Vagina (tissue), 2 donors: ENCODE results near the gene LRRC8E. TPM values are rescaled to one million over a fixed set of nuclear protein-coding genes. Genes with fewer than 3 reads are reported as not detected.

Experiments
- DNase-seq, 2 donors: peaks; one replicate each; pipeline ENCODE4 v3.0.0-alpha.2; 2017; ENCODE audit errors: extremely low spot score in 2 of 2
- H3K27ac ChIP-seq: fragments of 200-600 bp; sonication (generic); one replicate; pipeline ENCODE4 v1.5.1; 2019
- H3K27me3 ChIP-seq: fragments of 200-600 bp; sonication (generic); one replicate; pipeline ENCODE4 v1.5.1; 2019
- H3K36me3 ChIP-seq, 2 donors: fragments of 200-600 bp; sonication (generic); one replicate each; pipeline ENCODE4 v1.5.1; 2017 to 2019
- H3K4me1 ChIP-seq: fragments of 200-600 bp; sonication (generic); one replicate; pipeline ENCODE4 v1.5.1; 2019
- H3K4me3 ChIP-seq, 2 donors: fragments of 200-600 bp; sonication (generic); 1 replicate in 1 of 2; 2 replicates in 1 of 2; pipeline ENCODE4 v1.5.1; 2016 to 2019
- H3K9me3 ChIP-seq: fragments of 200-600 bp; sonication (generic); one replicate; pipeline ENCODE4 v1.5.1; 2019
- POLR2A ChIP-seq, 2 donors: fragments of 450-650 bp; IDR thresholded peaks; one replicate each; pipeline ENCODE4 v1.6.1; 2017; ENCODE audit warnings: antibody characterized with exemption in 2 of 2, mild to moderate bottlenecking in 2 of 2, moderate library complexity in 2 of 2
- POLR2AphosphoS5 ChIP-seq, 2 donors: sonication (generic); formaldehyde crosslinking; IDR thresholded peaks; one replicate each; pipeline ENCODE4 v1.9.0; 2017; ENCODE audit warnings: antibody characterized with exemption in 2 of 2, mild to moderate bottlenecking in 2 of 2, low read depth in 1 of 2; ENCODE audit not compliant: insufficient read depth in 1 of 2
- intact Hi-C: fragments of 100-400 bp; cut with DNase I; formaldehyde crosslinking; loops from one replicate; pipeline ENCODE4 v1.15.1; 2023
- total RNA-seq: library from RNA; depleted of rRNA; stranded (reverse); fragments of >200 nt; gene quantifications from one replicate; pipeline ENCODE4 v1.2.3, GENCODE V29; 2016
- TF ChIP-seq, protein P1 (sequence below), 3 experiments: fragments of 450-650 bp in 2 of 3; fragments of 200-600 bp in 1 of 3; sonication (generic) in 1 of 3; IDR thresholded peaks; one replicate each; pipeline ENCODE4 v1.5.1; 2017 to 2019; ENCODE audit warnings: antibody characterized with exemption in 3 of 3, mild to moderate bottlenecking in 2 of 3, moderate library complexity in 2 of 3

The LRRC8E gene
- total RNA-seq, 1 donor from 2014 or later: 6.6 TPM

DNA sequence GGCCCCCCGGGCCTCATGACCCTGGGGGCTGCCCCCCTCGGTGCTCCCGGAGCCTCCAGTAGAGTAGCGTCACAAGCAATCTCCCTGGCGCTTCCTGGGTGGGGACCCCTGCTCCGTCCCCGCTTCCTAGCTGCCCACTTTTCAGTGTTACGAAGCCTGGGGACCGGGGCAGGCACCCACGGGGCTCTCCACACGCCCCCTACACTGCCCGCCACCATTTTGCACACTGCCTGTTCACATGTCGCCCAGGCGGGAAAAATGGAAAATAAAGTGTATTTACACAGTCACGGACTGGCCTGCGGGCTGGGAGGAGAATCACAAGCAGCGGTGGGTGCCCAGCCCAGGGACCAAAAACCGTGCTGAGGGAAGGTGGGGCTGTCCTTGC lies 23.6 kb upstream of the LRRC8E start:
- intact Hi-C loops: no loop called here
- no peak overlapping the region for H3K27ac ChIP-seq

DNA sequence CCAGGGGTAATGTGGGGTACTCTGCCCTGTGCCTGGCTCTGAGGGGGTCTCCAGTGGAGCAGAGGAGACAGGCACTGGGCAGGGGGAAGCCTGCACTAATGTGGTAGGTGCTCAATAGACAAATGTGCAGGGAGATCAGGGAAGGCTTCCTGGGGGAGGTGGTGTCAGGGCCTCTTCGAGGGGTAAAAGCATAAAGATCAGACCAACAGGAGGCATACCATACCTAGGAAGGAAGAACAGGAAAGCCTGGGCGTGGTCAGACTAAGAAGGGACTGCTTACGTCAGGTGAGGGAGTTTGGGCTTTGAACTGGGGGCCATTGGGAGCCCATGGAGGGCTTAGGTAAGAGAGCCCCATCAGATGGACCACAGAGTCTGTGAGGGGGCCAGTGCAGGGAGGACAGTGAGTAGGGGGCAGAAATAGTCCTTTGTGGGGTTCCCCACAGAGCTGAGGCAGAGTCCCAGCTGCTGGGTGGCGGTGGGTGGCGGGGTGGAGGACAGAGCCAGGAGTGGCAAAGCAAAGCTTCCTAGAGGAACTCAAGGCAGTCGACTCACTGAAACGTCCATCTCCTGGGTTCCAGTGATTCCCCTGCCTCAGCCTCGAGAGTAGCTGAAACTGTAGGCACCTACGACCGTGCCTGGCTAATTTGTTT lies 22.9 kb upstream of the LRRC8E start:
- no peak for DNase-seq
- Histone ChIP-seq H3K27ac (no peak overlapping the region), H3K4me1 (peaks cover 27% of the 10 kb centered on the region), H3K9me3 (no peaks in the 10 kb centered on the region), H3K36me3 (no peaks in the 10 kb centered on the region), H3K4me3 (no peak overlapping the region), H3K27me3 (no peaks in the 10 kb centered on the region)
- TF ChIP-seq, protein P1, sequence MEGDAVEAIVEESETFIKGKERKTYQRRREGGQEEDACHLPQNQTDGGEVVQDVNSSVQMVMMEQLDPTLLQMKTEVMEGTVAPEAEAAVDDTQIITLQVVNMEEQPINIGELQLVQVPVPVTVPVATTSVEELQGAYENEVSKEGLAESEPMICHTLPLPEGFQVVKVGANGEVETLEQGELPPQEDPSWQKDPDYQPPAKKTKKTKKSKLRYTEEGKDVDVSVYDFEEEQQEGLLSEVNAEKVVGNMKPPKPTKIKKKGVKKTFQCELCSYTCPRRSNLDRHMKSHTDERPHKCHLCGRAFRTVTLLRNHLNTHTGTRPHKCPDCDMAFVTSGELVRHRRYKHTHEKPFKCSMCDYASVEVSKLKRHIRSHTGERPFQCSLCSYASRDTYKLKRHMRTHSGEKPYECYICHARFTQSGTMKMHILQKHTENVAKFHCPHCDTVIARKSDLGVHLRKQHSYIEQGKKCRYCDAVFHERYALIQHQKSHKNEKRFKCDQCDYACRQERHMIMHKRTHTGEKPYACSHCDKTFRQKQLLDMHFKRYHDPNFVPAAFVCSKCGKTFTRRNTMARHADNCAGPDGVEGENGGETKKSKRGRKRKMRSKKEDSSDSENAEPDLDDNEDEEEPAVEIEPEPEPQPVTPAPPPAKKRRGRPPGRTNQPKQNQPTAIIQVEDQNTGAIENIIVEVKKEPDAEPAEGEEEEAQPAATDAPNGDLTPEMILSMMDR (IDR thresholded peaks at IDR 0.05): no peak
- TF ChIP-seq POLR2AphosphoS5 (IDR thresholded peaks at IDR 0.05; ENCODE audit: insufficient read depth in 1 of 2, low read depth in 1 of 2) (no peak), POLR2A (IDR thresholded peaks at IDR 0.05) (no peak)
- intact Hi-C loops: no loop called here

More for the DNA sequence above, 23.6 kb upstream of the LRRC8E start:
- Histone ChIP-seq H3K36me3 (no peaks in the 10 kb centered on the region), H3K27me3 (no peaks in the 10 kb centered on the region), H3K9me3 (no peaks in the 10 kb centered on the region), H3K4me1 (peaks cover 21% of the 10 kb centered on the region), H3K4me3 (no peak overlapping the region)
- DNase-seq: no peak
- TF ChIP-seq POLR2AphosphoS5 (IDR thresholded peaks at IDR 0.05; ENCODE audit: insufficient read depth in 1 of 2, low read depth in 1 of 2): no peak
- TF ChIP-seq, protein P1 (IDR thresholded peaks at IDR 0.05): no peak
- no peak for TF ChIP-seq POLR2A (IDR thresholded peaks at IDR 0.05)

DNA sequence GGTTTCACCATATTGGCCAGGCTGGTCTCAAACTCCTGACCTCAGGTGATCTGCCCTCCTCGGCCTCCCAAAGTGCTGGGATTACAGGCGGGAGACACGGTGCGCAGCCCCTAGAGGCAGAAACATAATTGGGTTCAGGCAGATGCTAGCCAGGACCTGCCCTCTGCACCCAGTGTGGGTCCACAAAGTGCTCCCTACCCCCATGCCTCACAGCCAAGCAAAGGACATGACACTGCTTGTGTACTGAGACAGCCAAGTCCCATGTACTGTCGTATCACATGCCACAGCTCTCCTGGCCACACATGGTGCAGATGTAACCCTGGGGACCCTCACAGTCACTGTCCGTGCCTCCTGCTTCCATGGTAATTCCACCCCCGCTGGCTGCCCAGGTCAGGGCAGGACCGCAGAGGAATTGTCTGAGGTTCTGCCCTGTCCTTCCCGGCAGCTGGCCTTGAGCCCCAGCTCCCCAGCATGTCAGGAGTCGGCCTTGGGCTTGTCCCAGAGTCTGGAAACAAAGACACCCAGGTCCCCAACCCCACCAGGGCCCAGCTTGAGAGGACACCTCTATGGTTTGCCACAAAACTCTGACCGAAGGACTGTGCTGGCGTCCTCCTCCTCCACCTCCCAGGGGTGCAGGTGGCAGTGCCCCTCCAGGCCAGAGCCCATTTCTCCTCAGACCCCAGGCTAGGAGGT lies 21.8 kb upstream of the LRRC8E start:
- H3K9me3 ChIP-seq: no peaks in the 10 kb centered on the region
- intact Hi-C loops: no loop called here
- no peaks in the 10 kb centered on the region for H3K27me3 ChIP-seq
- no peak overlapping the region for H3K4me3 ChIP-seq
- TF ChIP-seq, protein P1 (IDR thresholded peaks at IDR 0.05): no peak
- TF ChIP-seq POLR2A (IDR thresholded peaks at IDR 0.05) (no peak), POLR2AphosphoS5 (IDR thresholded peaks at IDR 0.05; ENCODE audit: insufficient read depth in 1 of 2, low read depth in 1 of 2) (no peak)
- H3K4me1 ChIP-seq: peaks cover 39% of the 10 kb centered on the region
- no peak overlapping the region for H3K27ac ChIP-seq
- DNase-seq: no peak
- H3K36me3 ChIP-seq: no peaks in the 10 kb centered on the region

DNA sequence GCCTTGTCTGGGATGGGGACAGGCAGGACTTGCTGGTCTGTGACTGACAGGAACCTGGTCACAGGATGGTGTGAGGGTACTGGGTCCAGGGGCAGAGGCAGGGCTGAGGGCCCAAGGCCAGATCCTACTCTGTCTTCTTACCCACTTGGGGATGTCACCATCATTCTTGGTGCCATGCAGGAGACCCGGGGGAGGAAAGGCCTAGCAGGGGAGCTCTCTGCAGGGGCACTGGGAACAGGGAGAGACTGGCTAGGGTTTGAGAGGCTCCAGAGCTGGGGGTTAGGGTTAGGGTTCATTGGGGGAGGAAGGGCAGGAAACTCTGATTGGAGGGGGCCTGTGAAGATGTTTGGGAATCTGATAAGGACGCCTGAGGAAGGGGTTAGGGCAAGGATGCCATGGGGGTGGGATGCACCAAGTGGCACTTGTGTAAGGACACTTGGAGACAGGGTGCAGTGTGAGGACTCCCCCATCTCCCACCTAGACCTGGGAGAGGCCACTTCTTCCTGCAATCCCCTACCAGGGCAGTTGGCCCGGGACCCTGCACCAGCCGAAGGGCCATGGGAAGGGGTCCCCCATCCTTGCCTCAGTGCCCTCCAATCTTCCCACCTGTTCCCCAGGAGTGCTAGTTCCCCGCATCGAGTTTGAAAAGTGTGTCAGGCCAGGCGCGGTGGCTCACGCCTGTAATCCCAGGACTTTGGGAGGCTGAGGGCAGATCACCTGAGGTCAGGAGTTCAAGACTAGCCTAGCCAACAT lies 21.0 kb upstream of the LRRC8E start:
- Histone ChIP-seq H3K27me3 (no peaks in the 10 kb centered on the region), H3K9me3 (no peaks in the 10 kb centered on the region), H3K27ac (no peak overlapping the region), H3K4me3 (no peak overlapping the region), H3K4me1 (peaks cover 40% of the 10 kb centered on the region), H3K36me3 (no peaks in the 10 kb centered on the region)
- TF ChIP-seq, protein P1 (IDR thresholded peaks at IDR 0.05): no peak
- DNase-seq: no peak
- intact Hi-C loops: no loop called here

- H3K4me3 ChIP-seq: peak overlapping the region; percentile 44 to 47
- no peaks in the 10 kb centered on the region for H3K9me3 ChIP-seq
- TF ChIP-seq POLR2AphosphoS5 (IDR thresholded peaks at IDR 0.05; ENCODE audit: insufficient read depth in 1 of 2, low read depth in 1 of 2) (no peak), POLR2A (IDR thresholded peaks at IDR 0.05) (no peak)
- TF ChIP-seq, protein P1 (IDR thresholded peaks at IDR 0.05): no peak
- no peak for DNase-seq
- intact Hi-C loops: no loop called here
- H3K4me1 ChIP-seq: peaks cover 46% of the 10 kb centered on the region
- no peaks in the 10 kb centered on the region for H3K36me3 ChIP-seq
- H3K27me3 ChIP-seq: no peaks in the 10 kb centered on the region
- H3K27ac ChIP-seq: no peak overlapping the region
Observed at GRCh38 chr19:7868326-7868670, 20.0 kb upstream of the LRRC8E start.
